ENCODE results near the gene ATP2A1. TPM values are rescaled to one million over a fixed set of nuclear protein-coding genes. Genes with fewer than 3 reads are reported as not detected.

Gene ATP2A1
- polyA plus RNA-seq, 1 experiment, result 0.50 TPM

DNA sequence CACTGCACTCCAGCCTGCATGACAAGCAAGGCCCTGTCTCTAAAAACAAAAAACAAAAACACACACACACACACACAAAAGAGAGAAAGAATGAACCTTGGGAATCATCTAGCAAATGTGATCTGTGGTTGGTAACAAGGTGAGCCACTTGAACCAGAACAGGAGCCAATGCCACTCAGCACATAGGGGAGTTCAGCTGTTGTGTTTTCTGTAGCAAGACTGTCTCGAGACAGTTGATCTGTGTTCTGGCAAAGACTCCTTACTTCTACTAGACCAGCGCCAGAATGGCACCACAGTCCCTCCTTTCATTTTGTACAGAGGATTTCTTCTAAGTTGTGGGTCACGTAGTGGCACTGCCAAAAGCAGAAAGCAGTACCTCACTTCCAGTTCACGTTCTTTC is 20.7 kb downstream of the ATP2A1 start:
- ChIA-PET CTCF (no interaction called here), POLR2A (no interaction called here)
- TF ChIP-seq, protein P1, sequence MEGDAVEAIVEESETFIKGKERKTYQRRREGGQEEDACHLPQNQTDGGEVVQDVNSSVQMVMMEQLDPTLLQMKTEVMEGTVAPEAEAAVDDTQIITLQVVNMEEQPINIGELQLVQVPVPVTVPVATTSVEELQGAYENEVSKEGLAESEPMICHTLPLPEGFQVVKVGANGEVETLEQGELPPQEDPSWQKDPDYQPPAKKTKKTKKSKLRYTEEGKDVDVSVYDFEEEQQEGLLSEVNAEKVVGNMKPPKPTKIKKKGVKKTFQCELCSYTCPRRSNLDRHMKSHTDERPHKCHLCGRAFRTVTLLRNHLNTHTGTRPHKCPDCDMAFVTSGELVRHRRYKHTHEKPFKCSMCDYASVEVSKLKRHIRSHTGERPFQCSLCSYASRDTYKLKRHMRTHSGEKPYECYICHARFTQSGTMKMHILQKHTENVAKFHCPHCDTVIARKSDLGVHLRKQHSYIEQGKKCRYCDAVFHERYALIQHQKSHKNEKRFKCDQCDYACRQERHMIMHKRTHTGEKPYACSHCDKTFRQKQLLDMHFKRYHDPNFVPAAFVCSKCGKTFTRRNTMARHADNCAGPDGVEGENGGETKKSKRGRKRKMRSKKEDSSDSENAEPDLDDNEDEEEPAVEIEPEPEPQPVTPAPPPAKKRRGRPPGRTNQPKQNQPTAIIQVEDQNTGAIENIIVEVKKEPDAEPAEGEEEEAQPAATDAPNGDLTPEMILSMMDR (IDR thresholded peaks at IDR 0.05; ENCODE audit: low read depth, low read length), result no peak
- no peak overlapping the region for H3K4me3 ChIP-seq (ENCODE audit: low read depth, low read length)
- H3K27ac ChIP-seq (ENCODE audit: low read depth, low read length), result no peak overlapping the region
- no peak for DNase-seq (ENCODE audit: low read depth, low spot score)
- no peaks in the 10 kb centered on the region; the same call in 1 of the 2 replicates for H3K9me3 ChIP-seq (ENCODE audit: control insufficient read depth, insufficient read depth, low read length)
- no peaks in the 10 kb centered on the region for H3K27me3 ChIP-seq (ENCODE audit: control insufficient read depth, insufficient read depth, low read length)

DNA sequence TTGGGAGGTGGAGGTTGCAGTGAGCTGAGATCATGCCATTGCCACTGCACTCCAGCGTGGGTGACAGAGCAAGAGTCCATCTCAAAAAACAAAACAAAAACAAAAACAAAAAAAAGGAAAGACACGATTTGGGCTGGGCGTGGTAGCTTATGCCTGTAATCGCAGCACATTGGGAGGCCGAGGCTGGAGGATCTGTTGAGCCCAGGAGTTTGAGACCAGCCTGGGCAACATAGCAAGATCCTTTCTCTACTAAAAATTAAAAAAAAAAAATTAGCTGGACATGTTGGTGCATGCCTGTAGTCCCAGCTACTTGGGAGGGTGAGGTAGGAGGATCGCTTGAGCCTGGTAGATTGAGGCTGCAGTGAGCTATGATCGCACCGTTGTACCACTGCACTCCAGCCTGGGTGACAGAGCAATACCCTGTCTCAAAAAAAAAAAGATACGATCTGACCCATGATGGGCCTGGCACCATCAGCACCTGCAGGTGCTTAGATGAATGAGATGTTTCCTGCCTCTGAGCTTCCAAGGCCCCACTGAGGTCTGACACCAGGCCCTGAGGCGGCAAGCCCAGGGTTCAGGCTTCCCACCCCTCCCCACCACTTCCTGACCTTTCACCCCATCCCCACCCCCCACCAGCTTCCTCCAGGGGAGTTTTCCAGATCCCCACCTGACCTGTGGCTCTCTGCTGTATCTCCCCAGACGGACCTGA is 21.7 kb downstream of the ATP2A1 start:
- H3K4me3 ChIP-seq (ENCODE audit: low read depth, low read length), result no peak overlapping the region
- no peaks in the 10 kb centered on the region for H3K27me3 ChIP-seq (ENCODE audit: control insufficient read depth, insufficient read depth, low read length)
- ChIA-PET CTCF (no interaction called here), POLR2A (interaction anchor here (1.1 kb wide), 1 partner anchor 28 kb away, joined by 6 read pairs; no protein-coding TSS in a partner anchor)
- no peak overlapping the region for H3K27ac ChIP-seq (ENCODE audit: low read depth, low read length)
- TF ChIP-seq, protein P1 (IDR thresholded peaks at IDR 0.05; ENCODE audit: low read depth, low read length), result no peak
- H3K9me3 ChIP-seq (ENCODE audit: control insufficient read depth, insufficient read depth, low read length), result no peaks in the 10 kb centered on the region; the same call in 1 of the 2 replicates
- DNase-seq (ENCODE audit: low read depth, low spot score), result no peak

DNA sequence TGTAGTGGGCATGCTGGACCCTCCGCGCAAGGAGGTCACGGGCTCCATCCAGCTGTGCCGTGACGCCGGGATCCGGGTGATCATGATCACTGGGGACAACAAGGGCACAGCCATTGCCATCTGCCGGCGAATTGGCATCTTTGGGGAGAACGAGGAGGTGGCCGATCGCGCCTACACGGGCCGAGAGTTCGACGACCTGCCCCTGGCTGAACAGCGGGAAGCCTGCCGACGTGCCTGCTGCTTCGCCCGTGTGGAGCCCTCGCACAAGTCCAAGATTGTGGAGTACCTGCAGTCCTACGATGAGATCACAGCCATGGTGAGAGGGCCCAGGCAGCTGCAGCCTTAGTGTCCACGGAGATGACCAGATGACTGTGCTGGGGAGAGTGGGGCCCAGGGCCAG is 22.3 kb downstream of the ATP2A1 start:
- no peaks in the 10 kb centered on the region for H3K27me3 ChIP-seq (ENCODE audit: control insufficient read depth, insufficient read depth, low read length)
- no peak overlapping the region for H3K27ac ChIP-seq (ENCODE audit: low read depth, low read length)
- no peaks in the 10 kb centered on the region; the same call in 1 of the 2 replicates for H3K9me3 ChIP-seq (ENCODE audit: control insufficient read depth, insufficient read depth, low read length)
- ChIA-PET CTCF (no interaction called here), POLR2A (interaction anchor here (0.7 to 1.1 kb wide), 2 partner anchors 23 to 28 kb away, joined by 6 read pairs; no protein-coding TSS in a partner anchor)
- TF ChIP-seq, protein P1 (IDR thresholded peaks at IDR 0.05; ENCODE audit: low read depth, low read length), result no peak
- no peak overlapping the region for H3K4me3 ChIP-seq (ENCODE audit: low read depth, low read length)
- DNase-seq (ENCODE audit: low read depth, low spot score), result no peak

DNA sequence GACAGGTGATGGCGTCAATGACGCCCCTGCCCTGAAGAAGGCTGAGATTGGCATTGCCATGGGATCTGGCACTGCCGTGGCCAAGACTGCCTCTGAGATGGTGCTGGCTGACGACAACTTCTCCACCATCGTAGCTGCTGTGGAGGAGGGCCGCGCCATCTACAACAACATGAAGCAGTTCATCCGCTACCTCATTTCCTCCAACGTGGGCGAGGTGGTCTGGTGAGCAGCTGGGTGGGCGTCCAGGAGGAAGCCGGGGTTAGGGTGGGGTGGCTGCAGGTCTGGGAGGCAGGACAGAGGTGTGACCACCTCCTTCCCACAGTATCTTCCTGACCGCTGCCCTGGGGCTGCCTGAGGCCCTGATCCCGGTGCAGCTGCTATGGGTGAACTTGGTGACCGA is 23.6 kb downstream of the ATP2A1 start:
- CTCF ChIA-PET, result no interaction called here

DNA sequence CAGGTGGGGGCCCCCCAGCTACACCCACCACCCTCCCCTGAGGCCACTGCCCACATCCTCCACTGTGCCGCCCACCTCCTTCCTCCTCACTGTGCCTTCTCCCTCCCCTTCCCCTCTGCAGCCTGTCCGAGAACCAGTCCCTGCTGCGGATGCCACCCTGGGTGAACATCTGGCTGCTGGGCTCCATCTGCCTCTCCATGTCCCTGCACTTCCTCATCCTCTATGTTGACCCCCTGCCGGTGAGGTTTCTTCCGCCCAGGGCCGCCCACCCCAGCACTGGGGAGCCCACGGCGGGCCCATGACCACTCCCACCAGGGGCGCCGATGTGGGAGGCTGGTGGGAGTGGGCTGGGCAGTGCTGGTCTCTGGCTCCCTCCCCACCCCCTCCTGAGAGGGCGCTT is 24.6 kb downstream of the ATP2A1 start:
- DNase-seq (ENCODE audit: low read depth, low spot score), result no peak
- ChIA-PET POLR2A (no interaction called here), CTCF (no interaction called here)
- TF ChIP-seq, protein P1 (IDR thresholded peaks at IDR 0.05; ENCODE audit: low read depth, low read length), result no peak
- no peak overlapping the region for H3K27ac ChIP-seq (ENCODE audit: low read depth, low read length)
- no peak overlapping the region for H3K4me3 ChIP-seq (ENCODE audit: low read depth, low read length)
- H3K27me3 ChIP-seq (ENCODE audit: control insufficient read depth, insufficient read depth, low read length), result no peaks in the 10 kb centered on the region
- no peaks in the 10 kb centered on the region; the same call in 1 of the 2 replicates for H3K9me3 ChIP-seq (ENCODE audit: control insufficient read depth, insufficient read depth, low read length)

More for the DNA sequence above, 23.6 kb downstream of the ATP2A1 start:
- no peak for DNase-seq (ENCODE audit: low read depth, low spot score)
- Histone ChIP-seq H3K9me3 (ENCODE audit: control insufficient read depth, insufficient read depth, low read length) (no peaks in the 10 kb centered on the region; the same call in 1 of the 2 replicates), H3K27ac (ENCODE audit: low read depth, low read length) (no peak overlapping the region), H3K27me3 (ENCODE audit: control insufficient read depth, insufficient read depth, low read length) (no peaks in the 10 kb centered on the region), H3K4me3 (ENCODE audit: low read depth, low read length) (no peak overlapping the region)
- TF ChIP-seq, protein P1 (IDR thresholded peaks at IDR 0.05; ENCODE audit: low read depth, low read length), result no peak
- POLR2A ChIA-PET, result no interaction called here
